Activated CD8-positive, alpha-beta memory T cell treated with anti-CD3 and anti-CD28 coated beads, Interleukin-2, amount 10 ng/mL, durations not matched to agents 7 days and 5 days (primary cell): ENCODE results near the gene NCAM1. TPM values are rescaled to one million over a fixed set of nuclear protein-coding genes. Genes with fewer than 3 reads are reported as not detected.

Experiments
- ATAC-seq: fragments of 150-1000 bp; cut with Tn5 transposase; one replicate; pipeline ENCODE4 v1.10.0; 2021; ENCODE audit warnings: moderate library complexity
- CTCF ChIA-PET: fragments of 350-600 bp; sonication (Branson Sonifier 250); formaldehyde crosslinking; loops from one replicate; lab custom pipeline; 2021; ENCODE audit warnings: antibody characterized with exemption; lab: Charles Lee
- DNase-seq: peaks from one replicate; pipeline ENCODE4 v3.0.0-alpha.2; 2020
- H3K27ac Mint-ChIP-seq: one replicate; pipeline ENCODE4 v1.8.0; 2021; ENCODE audit warnings: mild to moderate bottlenecking, mixed read lengths
- H3K27me3 Mint-ChIP-seq: one replicate; pipeline ENCODE4 v1.8.0; 2021; ENCODE audit warnings: mixed read lengths
- H3K36me3 Mint-ChIP-seq: one replicate; pipeline ENCODE4 v1.8.0; 2021; ENCODE audit warnings: mild to moderate bottlenecking, mixed read lengths
- H3K4me1 Mint-ChIP-seq: one replicate; pipeline ENCODE4 v1.8.0; 2021; ENCODE audit warnings: mixed read lengths
- H3K4me3 Mint-ChIP-seq: one replicate; pipeline ENCODE4 v1.8.0; 2021; ENCODE audit warnings: mild to moderate bottlenecking, moderate library complexity, mixed read lengths
- H3K9me3 Mint-ChIP-seq: one replicate; pipeline ENCODE4 v1.8.0; 2022; ENCODE audit warnings: low read depth, mixed read lengths
- total RNA-seq, 2 experiments: library from RNA; stranded (reverse); gene quantifications; one replicate each; pipeline ENCODE4 v1.2.3, GENCODE V29; 2021

Gene NCAM1
- total RNA-seq, 2 experiments from 2014 or later = 1.8 to 4.1 TPM

GRCh38 chr11:113263458-113264259 lies 302.4 kb downstream of the NCAM1 start:
- no peak overlapping the region for H3K4me3 Mint-ChIP-seq
- CTCF ChIA-PET = no interaction called here
- H3K9me3 Mint-ChIP-seq = no peaks in the 10 kb centered on the region
- H3K27ac Mint-ChIP-seq = no peak overlapping the region
- ATAC-seq (no peak), DNase-seq (no peak)
- peaks cover 25% of the 10 kb centered on the region for H3K4me1 Mint-ChIP-seq
- H3K36me3 Mint-ChIP-seq = no peaks in the 10 kb centered on the region
- H3K27me3 Mint-ChIP-seq = peaks cover 12% of the 10 kb centered on the region

- DNase-seq (no peak), ATAC-seq (no peak)
- no peaks in the 10 kb centered on the region for H3K9me3 Mint-ChIP-seq
- H3K4me3 Mint-ChIP-seq = no peak overlapping the region
- H3K4me1 Mint-ChIP-seq = peaks cover 23% of the 10 kb centered on the region
- no peak overlapping the region for H3K27ac Mint-ChIP-seq
- H3K27me3 Mint-ChIP-seq = peaks cover 12% of the 10 kb centered on the region
- CTCF ChIA-PET = interaction anchor here (1.4 kb wide), 1 partner anchor 24 kb away, joined by 4 read pairs; no protein-coding TSS in a partner anchor
- no peaks in the 10 kb centered on the region for H3K36me3 Mint-ChIP-seq
Observed at GRCh38 chr11:113265362-113265761, 304.1 kb downstream of the NCAM1 start.

GRCh38 chr11:113267493-113267892 lies 306.3 kb downstream of the NCAM1 start:
- ATAC-seq (no peak), DNase-seq (no peak)
- Mint-ChIP-seq H3K4me1 (peaks cover 5% of the 10 kb centered on the region), H3K27me3 (peaks cover 12% of the 10 kb centered on the region), H3K9me3 (no peaks in the 10 kb centered on the region), H3K36me3 (no peaks in the 10 kb centered on the region), H3K4me3 (no peak overlapping the region), H3K27ac (no peak overlapping the region)
- CTCF ChIA-PET = interaction anchor here (1.0 kb wide), 1 partner anchor 22 kb away, joined by 4 read pairs; no protein-coding TSS in a partner anchor

- no peaks in the 10 kb centered on the region for H3K9me3 Mint-ChIP-seq
- DNase-seq = no peak
- H3K4me1 Mint-ChIP-seq = no peaks in the 10 kb centered on the region
- CTCF ChIA-PET = no interaction called here
- peaks cover 3% of the 10 kb centered on the region for H3K27me3 Mint-ChIP-seq
- H3K36me3 Mint-ChIP-seq = no peaks in the 10 kb centered on the region
- no peak overlapping the region for H3K27ac Mint-ChIP-seq
- no peak for ATAC-seq
- no peak overlapping the region for H3K4me3 Mint-ChIP-seq
Observed at GRCh38 chr11:113269096-113269495, 307.9 kb downstream of the NCAM1 start.

- Mint-ChIP-seq H3K9me3 (no peaks in the 10 kb centered on the region), H3K4me3 (no peak overlapping the region), H3K27me3 (peaks cover 3% of the 10 kb centered on the region), H3K36me3 (no peaks in the 10 kb centered on the region), H3K27ac (no peak overlapping the region), H3K4me1 (no peaks in the 10 kb centered on the region)
- DNase-seq (no peak), ATAC-seq (no peak)
- CTCF ChIA-PET = no interaction called here
Observed at GRCh38 chr11:113269636-113270035, 308.4 kb downstream of the NCAM1 start.

- DNase-seq (no peak), ATAC-seq (no peak)
- Mint-ChIP-seq H3K9me3 (no peaks in the 10 kb centered on the region), H3K4me3 (no peak overlapping the region), H3K36me3 (no peaks in the 10 kb centered on the region), H3K27ac (no peak overlapping the region), H3K4me1 (no peaks in the 10 kb centered on the region), H3K27me3 (peaks cover 3% of the 10 kb centered on the region)
- CTCF ChIA-PET = no interaction called here
Observed at GRCh38 chr11:113270080-113270479, 308.9 kb downstream of the NCAM1 start.

GRCh38 chr11:113271551-113272245 lies 310.5 kb downstream of the NCAM1 start:
- ATAC-seq (no peak), DNase-seq (no peak)
- no peaks in the 10 kb centered on the region for H3K27me3 Mint-ChIP-seq
- H3K9me3 Mint-ChIP-seq = no peaks in the 10 kb centered on the region
- H3K36me3 Mint-ChIP-seq = no peaks in the 10 kb centered on the region
- H3K4me3 Mint-ChIP-seq = no peak overlapping the region
- no peak overlapping the region for H3K27ac Mint-ChIP-seq
- CTCF ChIA-PET = no interaction called here
- H3K4me1 Mint-ChIP-seq = no peaks in the 10 kb centered on the region

GRCh38 chr11:113272281-113272680 lies 311.1 kb downstream of the NCAM1 start:
- Mint-ChIP-seq H3K27ac (no peak overlapping the region), H3K9me3 (no peaks in the 10 kb centered on the region), H3K4me3 (no peak overlapping the region), H3K36me3 (no peaks in the 10 kb centered on the region), H3K4me1 (no peaks in the 10 kb centered on the region), H3K27me3 (no peaks in the 10 kb centered on the region)
- DNase-seq (no peak), ATAC-seq (no peak)
- CTCF ChIA-PET = no interaction called here

GRCh38 chr11:113272927-113273615 lies 311.9 kb downstream of the NCAM1 start:
- H3K36me3 Mint-ChIP-seq = no peaks in the 10 kb centered on the region
- CTCF ChIA-PET = no interaction called here
- no peak overlapping the region for H3K4me3 Mint-ChIP-seq
- no peaks in the 10 kb centered on the region for H3K4me1 Mint-ChIP-seq
- DNase-seq (no peak), ATAC-seq (no peak)
- H3K27ac Mint-ChIP-seq = no peak overlapping the region
- no peaks in the 10 kb centered on the region for H3K27me3 Mint-ChIP-seq
- H3K9me3 Mint-ChIP-seq = no peaks in the 10 kb centered on the region

- H3K4me1 Mint-ChIP-seq = peaks cover 6% of the 10 kb centered on the region
- ATAC-seq (no peak), DNase-seq (no peak)
- H3K27ac Mint-ChIP-seq = no peak overlapping the region
- H3K27me3 Mint-ChIP-seq = no peaks in the 10 kb centered on the region
- H3K36me3 Mint-ChIP-seq = peaks cover 4% of the 10 kb centered on the region
- CTCF ChIA-PET = no interaction called here
- no peaks in the 10 kb centered on the region for H3K9me3 Mint-ChIP-seq
- H3K4me3 Mint-ChIP-seq = no peak overlapping the region
Observed at GRCh38 chr11:113273720-113274119, 312.5 kb downstream of the NCAM1 start.

- H3K27ac Mint-ChIP-seq = no peak overlapping the region
- no peak for ATAC-seq
- H3K4me3 Mint-ChIP-seq = no peak overlapping the region
- H3K9me3 Mint-ChIP-seq = no peaks in the 10 kb centered on the region
- H3K27me3 Mint-ChIP-seq = no peaks in the 10 kb centered on the region
- CTCF ChIA-PET = interaction anchor here (0.9 to 1.7 kb wide), 2 partner anchors 14 to 477 kb away, joined by 4 read pairs; no protein-coding TSS in a partner anchor
- no peak for DNase-seq
- H3K4me1 Mint-ChIP-seq = peaks cover 9% of the 10 kb centered on the region
- H3K36me3 Mint-ChIP-seq = peaks cover 6% of the 10 kb centered on the region
Observed at GRCh38 chr11:113274713-113275582, 313.7 kb downstream of the NCAM1 start.

- Mint-ChIP-seq H3K27me3 (no peaks in the 10 kb centered on the region), H3K9me3 (no peaks in the 10 kb centered on the region), H3K4me3 (no peak overlapping the region), H3K36me3 (peaks cover 6% of the 10 kb centered on the region), H3K27ac (no peak overlapping the region), H3K4me1 (peaks cover 9% of the 10 kb centered on the region)
- CTCF ChIA-PET = interaction anchor here (1.7 kb wide), 1 partner anchor 14 kb away, joined by 4 read pairs; no protein-coding TSS in a partner anchor
- DNase-seq (no peak), ATAC-seq (no peak)
Observed at GRCh38 chr11:113275602-113276001, 314.4 kb downstream of the NCAM1 start.
